OCI-LY1 (cell line): ENCODE data around the gene MLLT6.
A peak's percentile ranks its signal among the peaks of the same experiment; 100 is the strongest.

Experiments used
- H2AFZ ChIP-seq: fragments of 200-600 bp; sonication (generic), shearing (Covaris generic); 2 replicates; pipeline ENCODE4 v1.6.0; 2014; ENCODE audit warnings: antibody characterized with exemption, mild to moderate bottlenecking, low read length
- H3F3A ChIP-seq: fragments of 200-600 bp; sonication (generic), shearing (Covaris generic); 2 replicates; pipeline ENCODE4 v1.6.0; 2014; ENCODE audit warnings: mild to moderate bottlenecking, antibody characterized with exemption, low read length, moderate library complexity; ENCODE audit not compliant: insufficient read depth
- H3K27ac ChIP-seq: fragments of 200-600 bp; sonication (generic); 2 replicates; pipeline ENCODE4 v1.5.1; 2014; ENCODE audit warnings: low read length, mixed run types, mild to moderate bottlenecking, low read depth; ENCODE audit not compliant: poor library complexity, severe bottlenecking
- H3K27me3 ChIP-seq: fragments of 200-600 bp; sonication (generic); 2 replicates; pipeline ENCODE4 v1.6.0; 2014; ENCODE audit warnings: antibody characterized with exemption, mild to moderate bottlenecking, low read length, moderate library complexity; ENCODE audit not compliant: insufficient read depth
- H3K36me3 ChIP-seq: fragments of 200-600 bp; sonication (generic); 2 replicates; pipeline ENCODE4 v1.6.1; 2014; ENCODE audit warnings: mild to moderate bottlenecking, antibody characterized with exemption, low read length, moderate library complexity, mixed read lengths; ENCODE audit not compliant: insufficient read depth
- H3K4me1 ChIP-seq: fragments of 200-600 bp; sonication (generic); 2 replicates; pipeline ENCODE4 v1.5.1; 2014; ENCODE audit warnings: mild to moderate bottlenecking, low read length, moderate library complexity; ENCODE audit not compliant: insufficient read depth, severe bottlenecking
- H3K4me2 ChIP-seq: fragments of 200-600 bp; sonication (generic), shearing (Covaris generic); 2 replicates; pipeline ENCODE4 v1.6.1; 2014; ENCODE audit warnings: low read length
- H3K4me3 ChIP-seq: fragments of 200-600 bp; sonication (generic); 2 replicates; pipeline ENCODE4 v1.5.1; 2014; ENCODE audit warnings: low read length, low read depth, mild to moderate bottlenecking, mixed read lengths; ENCODE audit not compliant: poor library complexity, severe bottlenecking
- H3K79me2 ChIP-seq: fragments of 200-600 bp; shearing (Covaris generic); 2 replicates; pipeline ENCODE4 v1.6.1; 2016; ENCODE audit warnings: mixed run types, low read length, mixed read lengths; ENCODE audit not compliant: insufficient read depth
- H3K9ac ChIP-seq: fragments of 200-600 bp; sonication (generic), shearing (Covaris generic); 2 replicates; pipeline ENCODE4 v1.6.1; 2014; ENCODE audit warnings: mild to moderate bottlenecking, low read length, mixed read lengths
- H3K9me2 ChIP-seq: fragments of 200-600 bp; sonication (generic), shearing (Covaris generic); 2 replicates; pipeline ENCODE4 v1.6.1; 2014; ENCODE audit warnings: low read depth, mild to moderate bottlenecking, low read length, mixed read lengths
- H3K9me3 ChIP-seq: fragments of 200-600 bp; shearing (Covaris generic); 2 replicates; pipeline ENCODE4 v1.6.1; 2014; ENCODE audit warnings: low read length, mixed read lengths
- H4K20me1 ChIP-seq: fragments of 200-600 bp; sonication (generic), shearing (Covaris generic); 2 replicates; pipeline ENCODE4 v1.6.0; 2016; ENCODE audit warnings: mild to moderate bottlenecking, low read length; ENCODE audit not compliant: insufficient read depth
- CTCF ChIP-seq: fragments of 200-600 bp; sonication (generic), shearing (Covaris generic); IDR thresholded peaks from 2 replicates; pipeline ENCODE4 v1.5.1; 2017; ENCODE audit warnings: mild to moderate bottlenecking, antibody characterized with exemption, low read length, moderate library complexity, mixed read lengths
- EZH2 ChIP-seq: fragments of 200-600 bp; sonication (generic), shearing (Covaris generic); IDR thresholded peaks from 2 replicates; pipeline ENCODE4 v1.8.0; 2017; ENCODE audit warnings: borderline replicate concordance, mixed run types, mild to moderate bottlenecking, antibody characterized with exemption, low read length, moderate library complexity, mixed read lengths

MLLT6 gene

DNA sequence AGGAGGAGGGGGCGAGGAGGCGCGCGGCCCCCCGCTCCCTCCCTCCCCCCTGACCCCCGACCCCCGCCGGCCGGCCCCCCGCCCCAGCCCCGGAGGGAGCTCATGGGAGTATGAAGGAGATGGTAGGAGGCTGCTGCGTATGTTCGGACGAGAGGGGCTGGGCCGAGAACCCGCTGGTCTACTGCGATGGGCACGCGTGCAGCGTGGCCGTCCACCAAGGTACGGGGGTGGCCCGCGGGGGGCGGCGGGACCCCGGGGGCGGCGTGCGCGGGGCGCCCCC, 390 bp downstream of the MLLT6 start:
- Histone ChIP-seq H3K4me3 (peak overlapping the region; percentile 95), H3K79me2 (0 out of 2 replicates have a peak, but pooled peaks cover 4% of the 10 kb centered on the region), H2AFZ (no peak overlapping the region), H3K9me2 (no peaks in the 10 kb centered on the region), H3K4me2 (peak overlapping the region; percentile 80), H3K27ac (no peak overlapping the region), H3F3A (peaks cover 7% of the 10 kb centered on the region; the same call in 1 of the 2 replicates), H3K4me1 (peaks cover 39% of the 10 kb centered on the region), H4K20me1 (no peaks in the 10 kb centered on the region), H3K36me3 (peaks cover 25% of the 10 kb centered on the region), H3K9me3 (no peaks in the 10 kb centered on the region), H3K27me3 (peaks cover 4% of the 10 kb centered on the region; the same call in 1 of the 2 replicates), H3K9ac (peak overlapping the region; percentile 88)
- TF ChIP-seq EZH2 (no peak), CTCF (no peak)

DNA sequence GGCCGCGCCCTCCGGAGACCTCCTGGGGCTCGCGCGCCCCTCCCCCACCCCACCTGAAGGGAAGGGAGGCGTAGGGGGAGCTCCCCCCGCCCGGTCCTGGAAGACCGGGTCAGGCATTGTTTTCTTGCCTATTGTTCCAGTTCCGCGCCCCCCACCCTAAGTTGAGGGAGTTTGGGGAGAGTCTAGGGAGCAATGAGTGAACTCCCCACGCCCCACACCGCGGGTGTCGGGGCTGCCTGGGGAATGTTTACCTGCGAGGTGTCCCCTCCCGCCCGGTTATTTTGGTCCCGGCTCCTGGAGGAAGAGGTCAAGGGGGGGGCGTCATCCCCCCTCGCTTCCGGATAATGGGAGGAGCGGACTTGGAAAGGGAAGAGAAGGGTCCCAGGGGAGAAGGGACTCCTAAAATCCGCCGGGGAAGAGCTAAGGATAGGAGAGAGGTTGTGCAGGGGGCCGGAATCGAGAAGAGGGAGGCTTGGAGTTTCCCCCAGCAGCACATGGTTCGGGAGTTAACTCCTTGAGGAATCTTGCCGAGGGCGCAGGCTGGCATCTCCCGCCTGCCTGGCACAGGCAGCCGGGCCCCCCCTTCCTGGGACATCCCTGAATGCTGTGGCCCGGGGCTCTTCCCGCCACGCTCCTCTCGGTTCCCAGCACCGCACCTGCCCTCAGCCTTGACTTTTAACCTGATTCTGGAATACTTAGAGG, 881 bp downstream of the MLLT6 start:
- no peak overlapping the region for H2AFZ ChIP-seq
- TF ChIP-seq CTCF (no peak), EZH2 (no peak)
- peaks cover 30% of the 10 kb centered on the region for H3K36me3 ChIP-seq
- H3K9me3 ChIP-seq = no peaks in the 10 kb centered on the region
- no peaks in the 10 kb centered on the region for H3K9me2 ChIP-seq
- peak overlapping the region; percentile 71 for H3K27ac ChIP-seq
- H4K20me1 ChIP-seq = no peaks in the 10 kb centered on the region
- peaks cover 7% of the 10 kb centered on the region; the same call in 1 of the 2 replicates for H3F3A ChIP-seq
- H3K4me3 ChIP-seq = peak overlapping the region; percentile 95
- H3K4me2 ChIP-seq = peak overlapping the region; percentile 80
- H3K79me2 ChIP-seq = 0 out of 2 replicates have a peak, but pooled peaks cover 4% of the 10 kb centered on the region
- peak overlapping the region; percentile 88 for H3K9ac ChIP-seq
- H3K27me3 ChIP-seq = peaks cover 4% of the 10 kb centered on the region; the same call in 1 of the 2 replicates
- peaks cover 39% of the 10 kb centered on the region for H3K4me1 ChIP-seq

DNA sequence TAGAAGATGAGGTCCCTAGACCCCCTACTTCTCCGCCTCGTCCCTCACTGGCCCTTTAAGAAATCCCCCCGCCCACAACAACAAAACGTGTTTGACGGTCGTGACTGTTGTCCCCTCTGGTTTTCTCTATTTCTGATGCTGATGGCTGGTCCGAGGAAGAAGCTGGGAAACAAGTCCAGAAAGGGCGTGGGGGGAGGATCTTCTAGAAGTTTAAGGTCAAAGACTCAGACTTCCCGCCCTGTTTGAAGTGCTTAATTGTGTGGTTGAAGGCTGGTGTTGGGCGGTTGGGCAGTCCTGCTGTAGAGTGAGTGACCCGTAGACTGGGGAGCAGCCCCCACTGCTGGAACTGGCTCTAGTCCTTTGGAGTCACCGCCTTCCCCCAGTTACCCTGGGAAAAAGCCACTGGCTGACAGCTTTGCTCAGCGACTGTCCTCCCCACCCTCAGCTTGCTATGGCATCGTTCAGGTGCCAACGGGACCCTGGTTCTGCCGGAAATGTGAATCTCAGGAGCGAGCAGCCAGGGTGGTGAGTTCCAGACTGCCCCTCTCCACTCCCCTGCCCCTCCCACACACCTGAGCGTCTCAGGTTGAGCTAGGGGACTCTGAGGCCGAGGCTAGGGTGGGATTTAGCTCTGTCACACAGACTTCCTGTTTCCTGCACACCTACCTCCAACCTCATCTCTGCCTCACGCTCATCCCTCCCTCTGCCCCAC, 1.6 kb downstream of the MLLT6 start:
- Histone ChIP-seq H3F3A (peaks cover 3% of the 10 kb centered on the region; the same call in 1 of the 2 replicates), H3K4me3 (peak overlapping the region; percentile 95), H4K20me1 (no peaks in the 10 kb centered on the region), H3K27me3 (no peaks in the 10 kb centered on the region), H2AFZ (no peak overlapping the region), H3K4me2 (peak overlapping the region; percentile 80), H3K9me2 (no peaks in the 10 kb centered on the region), H3K79me2 (0 out of 2 replicates have a peak, but pooled peaks cover 4% of the 10 kb centered on the region), H3K27ac (peak overlapping the region; percentile 71), H3K36me3 (peaks cover 33% of the 10 kb centered on the region), H3K9me3 (no peaks in the 10 kb centered on the region), H3K9ac (peak overlapping the region; percentile 88), H3K4me1 (peaks cover 33% of the 10 kb centered on the region)
- TF ChIP-seq EZH2 = no peak
- TF ChIP-seq CTCF = no peak
